Immature natural killer cell (primary cell): ENCODE data around the gene BCL6B. TPM values are rescaled to one million over a fixed set of nuclear protein-coding genes. Genes with fewer than 3 reads are reported as not detected.
A peak's percentile ranks its signal among the peaks of the same experiment; 100 is the strongest.

ENCODE experiments used
- DNase-seq, 3 donors: peaks; one replicate each; pipeline ENCODE4 v3.0.0; 2022; ENCODE audit warnings: mixed read lengths in 1 of 3
- H3K27ac Mint-ChIP-seq, 6 donors: one replicate each; pipeline ENCODE4 v1.8.0; 2020; ENCODE audit warnings: mixed read lengths in 6 of 6, mild to moderate bottlenecking in 5 of 6, inconsistent platforms in 4 of 6, moderate library complexity in 3 of 6
- H3K27me3 Mint-ChIP-seq, 3 donors: one replicate each; pipeline ENCODE4 v1.8.0; 2020 to 2021; ENCODE audit warnings: low read depth in 3 of 3, mild to moderate bottlenecking in 3 of 3, mixed read lengths in 3 of 3, moderate library complexity in 3 of 3, inconsistent platforms in 1 of 3
- H3K36me3 Mint-ChIP-seq, 3 donors: one replicate each; pipeline ENCODE4 v1.8.0; 2020; ENCODE audit warnings: mixed read lengths in 3 of 3, inconsistent platforms in 2 of 3, mild to moderate bottlenecking in 2 of 3
- H3K4me1 Mint-ChIP-seq, 2 donors: one replicate each; pipeline ENCODE4 v1.8.0; 2020; ENCODE audit warnings: inconsistent platforms in 2 of 2, mild to moderate bottlenecking in 2 of 2, mixed read lengths in 2 of 2, moderate library complexity in 1 of 2
- H3K4me3 Mint-ChIP-seq, 5 donors: one replicate each; pipeline ENCODE4 v1.8.0; 2020; ENCODE audit warnings: mild to moderate bottlenecking in 5 of 5, mixed read lengths in 5 of 5, inconsistent platforms in 3 of 5, moderate library complexity in 3 of 5
- H3K9me3 Mint-ChIP-seq, 6 donors: one replicate each; pipeline ENCODE4 v1.8.0; 2020; ENCODE audit warnings: mild to moderate bottlenecking in 6 of 6, mixed read lengths in 6 of 6, inconsistent platforms in 4 of 6, moderate library complexity in 3 of 6
- polyA plus RNA-seq, 3 donors: library from polyadenylated mRNA; unstranded; fragments of 300-500 nt; fragmentation: Illumina TruSeq; gene quantifications; one replicate each; pipeline ENCODE4 v1.2.3, GENCODE V29; 2021

Gene BCL6B
- polyA plus RNA-seq, 3 donors from 2014 or later, result 0.10 TPM; not detected in 2

- no peak for DNase-seq
- H3K9me3 Mint-ChIP-seq, result peaks cover 4 to 9% (median 6%) of the 10 kb centered on the region in 6 donors
- peaks cover 4 to 8% (median 6%) of the 10 kb centered on the region in 3 donors for H3K36me3 Mint-ChIP-seq
- H3K27me3 Mint-ChIP-seq, result peaks cover 5 to 11% (median 6%) of the 10 kb centered on the region in 3 donors
- no peaks in the 10 kb centered on the region for H3K4me1 Mint-ChIP-seq
- H3K4me3 Mint-ChIP-seq, result no peak overlapping the region
- peak overlapping the region in 2 of 6 donors; percentile 36 to 40 for H3K27ac Mint-ChIP-seq
These were observed 40.8 kb downstream of the BCL6B start for GRCh38 chr17:7063518-7064094.

DNA sequence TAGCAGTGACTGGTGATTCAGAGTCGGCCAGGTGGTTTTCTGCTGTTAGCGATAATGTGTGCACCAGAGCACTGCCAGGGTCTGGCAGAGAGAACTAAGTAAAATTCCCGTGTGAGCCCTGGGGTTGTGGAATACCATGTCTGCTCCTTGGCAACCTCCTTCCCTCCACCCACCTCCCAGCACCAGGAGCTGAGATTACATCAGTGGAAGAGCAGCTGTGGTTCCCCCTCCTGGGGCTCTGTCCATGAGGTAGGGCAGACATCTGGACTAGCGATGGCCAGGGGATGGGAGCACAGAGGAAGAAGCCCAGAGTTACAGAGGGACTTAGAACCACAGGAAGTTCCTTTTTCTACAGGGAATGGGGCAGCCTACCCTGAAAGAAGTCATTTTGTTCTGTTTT, 41.4 kb downstream of the BCL6B start:
- Mint-ChIP-seq H3K4me1 (no peaks in the 10 kb centered on the region), H3K27ac (peak overlapping the region in 1 of 6 donors; percentile 36), H3K36me3 (peaks cover 4 to 14% (median 11%) of the 10 kb centered on the region in 3 donors), H3K9me3 (peaks cover 6 to 16% (median 10%) of the 10 kb centered on the region in 6 donors), H3K27me3 (peaks cover 6 to 9% (median 8%) of the 10 kb centered on the region in 3 donors), H3K4me3 (no peak overlapping the region)
- DNase-seq, result no peak

DNA sequence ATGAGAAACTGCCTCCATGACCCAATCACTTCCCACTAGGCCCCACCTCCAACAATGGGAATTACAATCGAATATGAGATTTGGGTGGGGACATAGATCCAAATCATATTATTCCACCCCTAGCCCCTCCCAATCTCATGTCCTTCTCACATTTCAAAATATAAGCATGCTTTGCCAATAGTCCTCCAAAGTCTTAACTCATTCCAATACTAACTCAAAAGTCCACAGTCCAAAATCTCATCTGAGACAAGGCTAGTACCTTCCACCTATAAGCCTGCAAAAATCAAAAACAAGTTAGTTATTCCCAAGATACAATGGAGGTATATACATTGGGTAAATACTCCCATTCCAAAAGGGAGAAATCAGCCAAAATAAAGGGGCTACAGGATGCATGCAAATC, 44.3 kb downstream of the BCL6B start:
- Mint-ChIP-seq H3K27ac (peak overlapping the region in 1 of 6 donors; percentile 10), H3K36me3 (peaks cover 4 to 14% (median 11%) of the 10 kb centered on the region in 3 donors), H3K4me1 (no peaks in the 10 kb centered on the region), H3K4me3 (no peak overlapping the region), H3K9me3 (peaks cover 6 to 18% (median 10%) of the 10 kb centered on the region in 6 donors), H3K27me3 (peaks cover 4 to 9% (median 8%) of the 10 kb centered on the region in 3 donors)
- no peak for DNase-seq

- Mint-ChIP-seq H3K9me3 (peaks cover 6 to 18% (median 10%) of the 10 kb centered on the region in 6 donors), H3K4me3 (no peak overlapping the region), H3K36me3 (peaks cover 4 to 14% (median 11%) of the 10 kb centered on the region in 3 donors), H3K27ac (no peak overlapping the region), H3K4me1 (peaks cover 0 to 5% of the 10 kb centered on the region in 2 donors), H3K27me3 (peaks cover 1 to 8% (median 5%) of the 10 kb centered on the region in 3 donors)
- no peak for DNase-seq
These were observed 45.4 kb downstream of the BCL6B start for GRCh38 chr17:7068268-7068667.

GRCh38 chr17:7070712-7071111, 47.9 kb downstream of the BCL6B start:
- no peak overlapping the region for H3K4me3 Mint-ChIP-seq
- H3K27ac Mint-ChIP-seq, result no peak overlapping the region
- peaks cover 0 to 5% of the 10 kb centered on the region in 2 donors for H3K4me1 Mint-ChIP-seq
- peaks cover 6 to 18% (median 10%) of the 10 kb centered on the region in 6 donors for H3K9me3 Mint-ChIP-seq
- no peak for DNase-seq
- H3K27me3 Mint-ChIP-seq, result peaks cover 0 to 4% (median 3%) of the 10 kb centered on the region in 3 donors
- H3K36me3 Mint-ChIP-seq, result peaks cover 4 to 12% (median 11%) of the 10 kb centered on the region in 3 donors

GRCh38 chr17:7072406-7072805, 49.6 kb downstream of the BCL6B start:
- peaks cover 4 to 12% (median 11%) of the 10 kb centered on the region in 3 donors for H3K36me3 Mint-ChIP-seq
- no peak for DNase-seq
- no peak overlapping the region for H3K4me3 Mint-ChIP-seq
- peaks cover 0 to 3% (median 0%) of the 10 kb centered on the region in 3 donors for H3K27me3 Mint-ChIP-seq
- H3K27ac Mint-ChIP-seq, result peak overlapping the region in 1 of 6 donors; percentile 37
- H3K4me1 Mint-ChIP-seq, result peaks cover 0 to 5% of the 10 kb centered on the region in 2 donors
- peaks cover 4 to 18% (median 10%) of the 10 kb centered on the region in 6 donors for H3K9me3 Mint-ChIP-seq

DNA sequence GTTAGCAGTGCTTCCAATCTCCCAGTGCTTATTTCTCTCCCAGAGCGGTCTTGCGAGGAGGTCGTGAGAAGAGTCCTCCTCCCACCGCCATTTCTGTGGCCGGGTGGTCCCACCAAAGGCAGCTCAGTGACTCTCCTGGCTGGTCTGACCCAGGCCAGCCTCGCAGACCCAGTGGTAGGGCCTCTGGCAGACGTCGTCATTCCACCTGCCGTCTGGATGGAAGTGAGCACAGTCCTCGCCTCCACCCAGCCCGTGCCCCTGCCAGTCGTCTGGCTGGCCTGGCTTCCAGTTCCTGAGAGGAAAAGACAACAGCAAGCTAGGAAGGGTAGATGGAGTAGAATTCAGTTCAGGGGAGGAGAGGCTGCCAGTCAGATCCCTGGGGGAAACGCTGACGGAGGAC, 52.1 kb downstream of the BCL6B start:
- peaks cover 5 to 12% of the 10 kb centered on the region in 2 donors for H3K4me1 Mint-ChIP-seq
- H3K9me3 Mint-ChIP-seq, result no peaks in the 10 kb centered on the region
- H3K4me3 Mint-ChIP-seq, result no peak overlapping the region
- no peaks in the 10 kb centered on the region for H3K36me3 Mint-ChIP-seq
- no peaks in the 10 kb centered on the region for H3K27me3 Mint-ChIP-seq
- no peak overlapping the region for H3K27ac Mint-ChIP-seq
- no peak for DNase-seq

DNA sequence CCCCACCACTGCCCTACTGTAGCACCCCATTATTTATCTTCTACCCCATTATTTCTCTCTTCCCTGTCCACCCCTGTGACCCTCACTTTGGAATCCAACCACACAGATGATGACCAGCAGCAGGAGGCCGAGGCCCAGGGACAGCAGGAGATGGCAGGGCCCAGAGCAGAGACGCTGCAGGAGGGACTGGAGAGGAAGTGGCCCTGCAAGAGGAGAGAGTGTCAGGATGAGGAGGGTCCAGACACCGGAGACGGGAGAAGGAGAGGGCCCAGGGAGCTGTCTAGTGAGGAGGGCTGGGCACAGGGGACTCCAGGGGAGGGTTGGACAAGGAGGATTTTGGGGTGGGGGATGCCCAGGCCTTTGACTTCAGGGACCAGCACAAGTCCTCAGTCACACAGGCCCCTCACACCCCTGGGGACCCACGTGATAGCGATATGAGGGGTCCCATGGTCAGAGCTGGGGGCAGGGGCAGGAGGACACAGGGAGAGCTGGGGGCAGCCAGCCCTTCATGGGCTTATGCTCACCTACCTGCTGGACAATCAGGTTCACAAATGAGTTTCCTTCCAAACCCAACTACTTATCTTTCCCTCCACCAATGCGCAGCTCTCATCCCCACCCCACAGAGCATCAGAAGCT, 55.2 kb downstream of the BCL6B start:
- no peaks in the 10 kb centered on the region for H3K36me3 Mint-ChIP-seq
- no peaks in the 10 kb centered on the region for H3K9me3 Mint-ChIP-seq
- peaks cover 0 to 6% (median 1%) of the 10 kb centered on the region in 3 donors for H3K27me3 Mint-ChIP-seq
- no peak for DNase-seq
- H3K27ac Mint-ChIP-seq, result peak overlapping the region in 1 of 6 donors; percentile 34
- no peak overlapping the region for H3K4me3 Mint-ChIP-seq
- peaks cover 32 to 40% of the 10 kb centered on the region in 2 donors for H3K4me1 Mint-ChIP-seq

GRCh38 chr17:7078711-7079110, 55.9 kb downstream of the BCL6B start:
- Mint-ChIP-seq H3K4me3 (no peak overlapping the region), H3K4me1 (peaks cover 37 to 44% of the 10 kb centered on the region in 2 donors), H3K36me3 (no peaks in the 10 kb centered on the region), H3K27ac (peak overlapping the region in 2 of 6 donors; percentile 34 to 40), H3K27me3 (peaks cover 1 to 7% (median 2%) of the 10 kb centered on the region in 3 donors), H3K9me3 (no peaks in the 10 kb centered on the region)
- DNase-seq, result no peak

Other genes starting within 250 kb of the BCL6B start
- gene FBXO39, start 246.8 kb upstream of the BCL6B start, polyA plus RNA-seq, result not detected
- not detected for gene TEKT1, start 191.3 kb upstream of the BCL6B start, polyA plus RNA-seq
- gene ALOX12, start 27.0 kb upstream of the BCL6B start, polyA plus RNA-seq, result under 1 TPM; 0.24 to 0.92 (median 0.83) TPM
- gene RNASEK, start 10.4 kb upstream of the BCL6B start, polyA plus RNA-seq, result 100 to 1,000 TPM; 449 to 922 (median 670) TPM
- 1 to 10 TPM in 2 of 3 donors, under 1 TPM in 1; 0.49 to 2.6 (median 2.1) TPM for gene SLC16A13, start 13.0 kb downstream of the BCL6B start, polyA plus RNA-seq
- 1 to 10 TPM; 1.2 to 3.9 (median 3.1) TPM for gene SLC16A11, start 21.0 kb downstream of the BCL6B start, polyA plus RNA-seq
- 10 to 100 TPM in 2 of 3 donors, under 1 TPM in 1; 0.72 to 13.5 (median 11.7) TPM for gene CLEC10A, start 57.2 kb downstream of the BCL6B start, polyA plus RNA-seq
- gene ASGR2, start 91.8 kb downstream of the BCL6B start, polyA plus RNA-seq, result 1 to 10 TPM in 1 of 3 donors, under 1 TPM in 1, not detected in 1; 0.57 to 3.2 TPM
- under 1 TPM; 0.55 to 0.84 (median 0.81) TPM for gene ASGR1, start 156.3 kb downstream of the BCL6B start, polyA plus RNA-seq
- under 1 TPM in 1 of 3 donors, not detected in 2; 0.36 TPM for gene DLG4, start 196.8 kb downstream of the BCL6B start, polyA plus RNA-seq
- gene ACADVL, start 196.9 kb downstream of the BCL6B start, polyA plus RNA-seq, result 100 to 1,000 TPM; 138 to 180 (median 141) TPM
- 10 to 100 TPM; 19.4 to 28.5 (median 25.2) TPM for gene DVL2, start 211.5 kb downstream of the BCL6B start, polyA plus RNA-seq
- gene PHF23, start 216.4 kb downstream of the BCL6B start, polyA plus RNA-seq, result 10 to 100 TPM; 11.9 to 41.4 (median 17.7) TPM
- 100 to 1,000 TPM; 764 to 982 (median 905) TPM for gene GABARAP, start 219.4 kb downstream of the BCL6B start, polyA plus RNA-seq
- gene CTDNEP1, start 228.7 kb downstream of the BCL6B start, polyA plus RNA-seq, result 10 to 100 TPM; 33.2 to 61.1 (median 57.8) TPM
- gene ELP5, start 229.2 kb downstream of the BCL6B start, polyA plus RNA-seq, result 100 to 1,000 TPM in 1 of 3 donors, 10 to 100 TPM in 2; 65.0 to 108 (median 89.0) TPM
- 1 to 10 TPM; 2.5 to 8.7 (median 3.7) TPM for gene CLDN7, start 239.4 kb downstream of the BCL6B start, polyA plus RNA-seq